Left kidney (tissue), 8 donors: ENCODE measurements around the gene SANBR. TPM values are rescaled to one million over a fixed set of nuclear protein-coding genes. Genes with fewer than 3 reads are reported as not detected.
"Not testable (repeated sequence)": the region's sequence is repeated elsewhere in the genome, so short reads cannot be mapped to it uniquely, and the experiment has no call there.

ENCODE experiments used
- DNase-seq: peaks from one replicate; pipeline ENCODE4 v3.0.0-alpha.2; 2013
- long read RNA-seq, 8 donors: transcript quantifications; one replicate each; lab custom pipeline, GENCODE V29; 2026
- polyA plus RNA-seq: library from polyadenylated mRNA; unstranded; fragments of 120-200 nt; gene quantifications from one replicate; pipeline ENCODE4 v1.2.1, GENCODE V29; 2013; ENCODE audit not compliant: insufficient read length

Gene SANBR
- 29.2 TPM for polyA plus RNA-seq
- long read RNA-seq, donor 1, partial matches to known transcripts = 0 of 1 reads
- long read RNA-seq, donor 1, other reads (novel, unspliced or antisense) = 0 of 1 reads
- long read RNA-seq, donor 2, partial matches to known transcripts = 0 of 1 reads
- long read RNA-seq, donor 2, other reads (novel, unspliced or antisense) = 0 of 1 reads
- long read RNA-seq, donor 3, partial matches to known transcripts = 5 of 5 reads
- long read RNA-seq, donor 3, other reads (novel, unspliced or antisense) = 0 of 5 reads
- long read RNA-seq, donor 4 = 0 reads
- long read RNA-seq, donor 5, partial matches to known transcripts = 6 of 6 reads
- long read RNA-seq, donor 5, other reads (novel, unspliced or antisense) = 0 of 6 reads
- long read RNA-seq, donor 6 = 0 reads
- long read RNA-seq, donor 7, full-length matches to known transcripts = 1 of 1 reads
- long read RNA-seq, donor 7, partial matches to known transcripts = 0 of 1 reads
- long read RNA-seq, donor 7, other reads (novel, unspliced or antisense) = 0 of 1 reads
- long read RNA-seq, donor 8, full-length matches to known transcripts = 1 of 1 reads
- long read RNA-seq, donor 8, partial matches to known transcripts = 0 of 1 reads
- long read RNA-seq, donor 8, other reads (novel, unspliced or antisense) = 0 of 1 reads

DNA sequence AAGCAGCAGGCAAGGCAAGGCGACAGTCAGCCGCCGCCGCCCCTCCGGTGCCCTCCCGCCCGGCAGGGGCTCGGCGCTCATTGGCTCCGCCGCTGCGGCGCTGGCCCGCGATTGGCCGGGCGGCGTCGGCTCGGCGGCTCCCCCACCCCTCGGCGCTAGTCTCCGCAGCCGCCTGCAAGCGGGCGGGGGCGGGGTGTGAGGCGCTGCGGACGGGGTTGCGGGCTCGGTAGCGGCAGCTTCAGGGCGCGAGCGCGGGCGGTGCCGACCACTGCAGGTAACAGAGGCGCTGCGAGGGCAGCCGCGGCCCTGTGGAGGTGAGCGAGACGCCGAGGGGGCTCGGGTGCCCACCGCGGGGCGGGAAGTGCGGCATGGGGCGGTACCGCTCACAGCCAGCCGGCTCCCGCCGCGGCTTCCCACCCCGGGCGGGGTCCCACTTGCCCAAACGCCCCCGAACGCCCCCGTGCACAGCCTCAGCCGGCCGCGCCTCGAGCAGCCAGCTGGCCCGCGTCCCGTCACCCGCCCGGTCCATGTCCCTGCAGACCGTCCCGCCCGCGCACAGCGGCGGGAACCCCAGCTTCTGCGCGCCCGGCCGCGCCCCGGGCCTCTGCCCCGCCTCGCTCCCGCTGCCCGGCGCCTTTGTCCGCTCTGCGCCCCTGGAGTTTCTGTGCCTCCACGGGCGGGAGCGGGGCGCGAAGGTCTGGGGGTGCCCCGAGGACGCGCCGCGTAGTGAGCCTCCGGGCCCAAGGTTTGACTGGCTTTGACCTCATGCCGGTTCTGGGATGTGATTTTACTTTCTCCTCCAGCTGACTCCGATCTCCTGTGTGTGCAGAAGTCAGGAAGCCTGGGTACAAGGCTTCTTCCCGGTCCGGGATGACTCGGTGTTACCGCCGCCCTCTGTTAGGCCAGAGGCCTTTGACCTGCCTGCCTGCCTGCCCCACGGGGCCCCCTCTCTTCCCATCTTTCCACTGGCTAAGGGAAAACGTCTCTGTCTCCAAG is at the start of gene SANBR:
SANBR (plus strand) TSS at position 158 of the 996 bp plus-strand sequence. CDS start 4,480 bp downstream, outside the sequence.
- DNase-seq = peak; percentile 85

DNA sequence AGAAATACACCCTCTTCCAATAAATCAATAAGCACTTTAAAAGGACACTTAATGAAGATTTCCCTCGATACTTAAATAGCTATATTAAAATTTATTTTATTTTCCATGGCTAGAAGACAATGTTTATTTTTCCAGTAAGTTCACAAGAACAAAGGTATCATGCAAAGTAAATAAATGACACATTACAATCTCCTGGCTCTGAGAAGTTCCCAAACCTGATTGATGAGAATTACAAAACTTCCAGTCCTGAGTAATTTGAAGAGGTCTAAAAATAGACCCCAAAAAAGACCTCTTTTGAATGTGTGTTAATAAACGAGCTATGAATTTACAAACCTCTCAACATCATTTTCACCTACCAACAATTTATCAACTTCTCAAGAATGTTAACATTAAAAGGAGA is 49.7 kb upstream of the SANBR start:
- no peak for DNase-seq

DNA sequence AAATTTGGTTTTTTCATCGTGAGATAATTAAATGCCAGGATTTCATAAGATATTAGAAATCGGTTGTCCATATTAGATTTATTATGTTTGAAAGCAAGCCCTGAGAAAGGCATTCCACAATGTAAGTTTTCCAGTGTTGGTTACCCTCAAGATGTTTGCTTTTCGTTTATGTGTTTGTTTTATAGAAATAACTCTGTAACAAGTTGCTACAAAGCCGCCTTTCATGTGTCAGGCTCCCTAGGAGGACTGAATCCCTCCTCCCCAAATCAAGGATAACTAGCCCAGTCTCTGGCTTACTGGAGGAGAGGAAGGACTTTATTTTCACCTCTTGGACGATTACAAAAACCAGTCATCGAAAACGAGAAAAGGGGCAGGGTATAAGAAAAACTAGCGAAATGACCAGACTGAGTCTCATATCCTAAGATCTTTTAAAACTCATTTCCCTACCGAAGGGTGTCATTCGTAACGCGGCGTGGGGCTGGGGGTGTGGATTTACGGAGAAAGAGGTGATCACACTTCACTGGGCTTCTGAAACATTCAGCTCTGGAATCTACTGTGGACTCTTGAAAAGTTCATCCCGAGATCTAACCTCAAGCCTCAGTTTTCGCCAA is 49.2 kb upstream of the SANBR start:
- no peak for DNase-seq

DNA sequence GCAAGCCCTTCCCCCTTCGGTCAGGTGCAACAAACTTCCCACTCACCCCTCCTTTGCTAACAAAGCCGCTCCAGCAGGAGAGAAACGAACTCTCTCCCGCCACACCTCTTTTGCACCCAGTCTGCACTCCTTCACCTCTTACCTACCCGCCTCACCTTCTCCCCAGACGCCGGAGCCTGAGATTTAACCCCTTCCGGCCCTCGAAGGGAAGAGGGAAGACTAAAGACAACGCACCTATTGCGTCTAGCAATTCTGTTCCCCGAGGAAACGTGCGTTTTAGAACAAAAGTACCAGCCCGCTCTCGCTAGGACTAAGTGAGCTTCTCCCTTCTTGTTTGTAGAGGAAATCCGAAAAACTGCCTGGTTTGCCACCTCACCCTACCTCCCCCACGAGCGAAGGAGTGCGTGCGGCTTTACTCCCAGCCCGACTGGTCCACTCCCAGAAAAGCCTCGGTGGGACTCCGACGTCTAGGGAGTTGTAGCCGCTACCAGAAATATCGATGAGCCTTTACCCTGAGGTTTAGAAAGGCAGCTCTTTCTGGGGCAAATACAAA is 48.6 kb upstream of the SANBR start:
- peak; percentile 88 for DNase-seq

DNA sequence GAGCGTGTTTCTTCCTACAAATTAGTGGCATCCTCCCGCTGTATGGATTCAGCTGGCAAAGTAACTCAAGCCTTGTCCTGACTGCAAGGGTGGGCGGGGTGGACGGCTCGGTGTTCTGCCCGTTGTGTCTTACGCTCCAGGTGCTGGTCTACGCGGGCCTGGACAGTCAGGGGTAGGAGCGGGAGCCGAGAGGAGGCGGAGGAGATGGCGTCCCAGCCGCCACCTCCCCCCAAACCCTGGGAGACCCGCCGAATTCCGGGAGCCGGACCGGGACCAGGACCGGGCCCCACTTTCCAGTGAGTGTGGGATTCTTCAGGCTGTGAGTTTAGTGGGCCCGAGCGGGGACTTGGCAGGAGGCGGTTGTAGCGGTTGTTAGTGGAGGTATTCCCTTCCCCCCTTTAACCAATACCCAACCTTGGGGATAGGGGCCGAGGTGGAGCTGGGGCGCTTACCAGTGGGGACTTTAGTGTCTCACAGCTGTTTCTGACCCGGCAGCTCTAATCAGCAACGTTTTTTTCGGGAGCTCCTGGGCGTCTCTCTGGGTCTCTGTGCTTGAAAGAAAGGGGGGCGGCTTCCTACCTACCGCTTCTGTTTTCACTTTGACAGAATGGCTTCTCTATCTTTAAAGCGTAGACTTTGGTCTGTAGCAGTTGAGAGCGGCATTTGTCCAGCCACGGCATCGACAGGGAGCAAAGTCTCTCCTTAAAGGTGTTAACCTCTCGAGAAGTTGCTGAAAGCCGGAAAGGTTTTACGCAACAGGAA is 47.9 kb upstream of the SANBR start, which contains the start of the genes PEX13 and PUS10:
PEX13 (plus strand) TSS at position 165 of the 762 bp plus-strand sequence; CDS start at position 205, 40 bp downstream.
PUS10 (minus strand) TSS at position 700 of the 762 bp plus-strand sequence. CDS start 6,365 bp downstream, outside the sequence.
- DNase-seq = no peak

DNA sequence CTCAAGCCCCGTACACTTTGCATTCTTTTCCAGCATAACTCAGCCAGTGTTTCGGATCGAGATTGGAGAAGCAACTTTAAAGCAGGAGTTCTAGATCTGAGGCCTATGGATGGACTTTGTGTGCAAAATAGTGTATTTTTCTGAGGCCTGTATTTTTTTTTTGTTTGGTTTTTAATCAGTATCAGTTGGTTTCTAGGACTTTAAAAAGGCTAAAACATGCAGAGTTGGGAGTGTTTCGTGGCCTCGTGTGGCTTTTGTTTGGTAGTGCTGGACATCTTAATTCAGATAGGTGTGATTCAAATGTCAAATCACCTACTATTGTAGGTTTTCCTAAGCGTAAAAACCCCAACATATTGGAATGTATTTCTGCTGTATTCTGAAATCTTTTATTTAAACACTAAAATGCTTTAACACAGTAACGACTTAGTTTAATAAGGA is 47.3 kb upstream of the SANBR start:
- peak; percentile 46 for DNase-seq

DNA sequence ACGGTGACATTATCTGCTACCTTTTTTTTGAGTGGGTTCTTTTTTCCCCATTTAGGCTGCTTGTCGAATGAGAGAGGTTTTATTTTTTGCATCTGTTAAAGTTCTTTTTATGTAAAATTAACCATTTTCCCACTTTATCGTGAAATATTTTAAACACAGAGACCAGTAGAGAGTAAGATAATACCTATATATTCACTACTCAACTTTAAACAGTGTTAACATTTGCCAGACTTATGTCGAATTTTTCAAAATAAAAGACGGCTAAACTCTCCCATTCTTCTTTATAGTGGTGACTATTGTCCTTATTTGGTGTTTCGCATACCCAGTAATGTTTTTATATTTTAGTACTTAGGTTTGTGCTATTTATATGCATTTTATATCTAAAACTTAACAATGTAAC is 46.9 kb upstream of the SANBR start:
- no peak for DNase-seq

DNA sequence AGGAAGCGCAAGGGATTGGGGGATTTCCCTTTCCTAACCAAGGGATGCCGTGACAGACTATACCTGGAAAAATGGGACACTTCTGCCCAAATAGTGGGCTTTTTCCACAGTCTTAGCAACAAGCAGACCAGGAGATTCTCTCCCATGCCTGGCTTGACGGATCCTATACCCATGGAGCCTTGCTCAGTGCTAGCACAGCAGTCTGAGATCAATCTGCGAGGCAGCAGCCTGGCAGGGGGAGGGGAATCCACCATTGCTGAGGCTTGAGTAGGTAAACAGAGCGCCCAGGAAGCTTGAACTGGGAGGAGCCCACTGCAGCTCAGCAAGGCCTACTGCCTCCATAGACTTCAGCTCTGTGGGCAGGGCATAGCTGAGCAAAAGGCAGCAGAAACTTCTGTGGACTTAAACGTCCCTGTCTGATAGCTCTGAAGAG is 44.4 kb upstream of the SANBR start:
- no peak for DNase-seq

DNA sequence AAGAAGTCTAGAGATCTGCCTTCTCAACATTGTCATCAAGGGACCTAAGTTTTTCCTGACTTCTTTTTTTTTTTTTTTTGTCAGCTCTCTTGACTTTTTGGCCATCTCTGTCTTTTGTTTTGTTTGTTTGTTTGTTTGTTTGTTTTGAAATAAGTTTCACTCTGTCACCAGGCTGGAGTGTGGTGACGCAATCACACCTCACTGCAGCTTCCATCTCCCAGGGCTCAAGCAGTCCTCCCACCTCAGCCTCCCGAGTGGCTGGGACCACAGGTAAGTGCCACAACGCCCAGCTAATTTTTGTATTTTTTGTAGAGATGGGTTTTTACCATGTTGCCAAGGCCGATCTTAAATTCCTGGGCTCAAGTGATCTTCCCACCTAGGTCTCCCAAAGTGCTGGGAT is 42.0 kb upstream of the SANBR start:
- no peak for DNase-seq

DNA sequence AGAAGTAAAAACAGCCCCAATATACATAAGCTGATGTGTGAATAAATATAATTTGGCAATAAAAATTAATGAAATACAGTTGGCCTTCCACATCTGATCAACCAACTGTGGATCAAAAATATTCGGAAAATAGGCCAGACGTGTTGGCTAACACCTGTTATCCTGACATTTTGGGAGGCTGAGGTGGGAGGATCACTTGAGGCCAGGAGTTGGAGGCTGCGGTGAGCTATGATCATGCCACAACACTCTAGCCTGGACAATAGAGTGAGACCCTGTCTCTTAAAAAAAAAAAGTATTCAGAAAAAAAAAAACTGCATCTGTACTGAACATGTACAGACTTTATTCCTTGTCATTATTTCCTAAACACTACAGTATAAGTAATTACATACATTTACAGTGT is 36.1 kb upstream of the SANBR start:
- DNase-seq = no peak

DNA sequence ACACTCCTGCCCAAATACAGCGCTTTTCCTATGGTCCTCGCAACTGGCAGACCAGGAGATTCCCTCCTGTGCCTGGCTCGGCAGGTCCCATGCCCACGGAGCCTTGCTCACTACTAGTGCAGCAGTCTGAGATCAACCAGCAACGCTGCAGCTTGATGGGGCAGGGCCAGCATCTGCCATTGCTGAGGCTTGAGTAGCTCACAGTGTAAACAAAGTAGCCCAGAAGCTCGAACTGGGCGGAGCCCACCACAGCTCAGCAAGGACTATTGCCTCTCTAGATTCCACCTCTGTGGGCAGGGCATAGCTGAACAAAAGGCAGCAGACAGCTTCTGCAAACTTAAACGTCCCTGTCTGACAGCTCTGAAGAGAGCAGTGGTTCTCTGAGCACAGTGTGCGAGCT is 31.1 kb upstream of the SANBR start:
- not testable (repeated sequence) for DNase-seq

DNA sequence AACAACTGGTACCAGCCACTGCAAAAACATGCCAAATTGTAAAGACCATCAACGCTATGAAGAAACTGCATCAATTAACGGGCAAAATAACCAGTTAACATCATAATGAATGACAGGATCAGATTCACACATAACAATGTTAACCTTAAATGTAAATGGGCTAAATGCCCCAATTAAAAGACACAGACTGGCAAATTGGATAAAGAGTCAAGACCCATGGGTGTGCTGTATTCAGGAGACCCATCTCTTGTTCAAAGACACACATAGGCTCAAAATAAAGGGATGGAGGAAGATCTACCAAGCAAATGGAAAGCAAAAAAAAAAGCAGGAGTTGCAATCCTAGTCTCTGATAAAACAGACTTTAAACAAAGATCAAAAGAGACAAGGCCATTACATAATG is 29.0 kb upstream of the SANBR start:
- DNase-seq = not testable (repeated sequence)

DNA sequence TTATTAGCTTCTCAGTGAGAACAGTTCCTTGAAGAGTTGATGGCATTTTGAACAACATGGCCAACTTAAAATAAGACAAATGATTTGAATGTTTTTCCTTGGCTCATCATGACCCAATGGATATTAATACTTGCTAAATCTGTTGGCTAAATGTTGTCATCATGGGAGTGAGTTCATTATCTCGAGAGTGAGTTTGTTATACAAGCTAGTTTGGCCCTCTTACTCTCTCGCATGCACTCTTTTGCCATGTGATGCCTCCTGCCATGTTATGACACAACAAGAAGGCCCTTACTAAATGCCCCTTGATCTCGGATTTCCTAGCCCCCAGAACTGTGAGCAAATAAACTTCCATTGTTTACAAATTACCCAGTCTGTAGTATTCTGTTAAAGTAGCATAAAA is 22.9 kb upstream of the SANBR start:
- no peak for DNase-seq

DNA sequence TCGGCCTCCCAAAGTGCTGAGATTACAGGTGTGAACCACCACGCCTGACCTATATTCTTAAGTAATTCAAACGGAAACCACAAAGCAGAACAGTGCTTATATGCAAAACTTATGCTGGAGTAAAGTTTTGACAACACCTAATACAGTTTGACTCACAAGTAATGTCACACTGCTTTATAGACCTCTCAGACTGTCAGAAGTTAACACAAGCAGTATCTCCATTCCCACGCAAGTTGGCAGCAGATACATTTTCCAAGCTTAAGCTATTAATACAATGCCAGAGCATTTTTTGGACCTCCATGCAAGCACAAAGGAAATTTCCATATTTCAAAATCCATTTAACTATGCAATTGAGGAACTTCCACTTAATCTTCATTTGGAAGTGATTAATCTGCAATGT is 21.0 kb upstream of the SANBR start:
- no peak for DNase-seq

DNA sequence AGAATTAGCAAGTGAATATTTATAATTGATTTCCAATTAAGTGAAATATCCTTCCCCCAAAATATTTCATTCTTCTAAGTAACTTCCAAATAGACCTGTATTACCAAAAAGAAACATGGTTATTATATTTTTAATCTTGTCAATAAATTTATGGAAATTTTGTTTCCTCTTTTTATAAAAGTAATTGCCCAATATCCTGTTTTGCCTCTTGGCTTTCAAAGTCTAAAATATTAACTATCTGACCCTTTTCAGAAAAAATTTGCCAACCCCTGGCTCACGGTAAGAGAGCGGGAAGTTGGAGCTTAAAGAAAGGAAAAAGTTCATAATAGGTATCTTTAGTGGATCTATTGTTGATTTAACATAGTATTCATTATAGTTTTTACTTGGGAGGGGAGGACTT is 20.4 kb upstream of the SANBR start:
- DNase-seq = no peak

DNA sequence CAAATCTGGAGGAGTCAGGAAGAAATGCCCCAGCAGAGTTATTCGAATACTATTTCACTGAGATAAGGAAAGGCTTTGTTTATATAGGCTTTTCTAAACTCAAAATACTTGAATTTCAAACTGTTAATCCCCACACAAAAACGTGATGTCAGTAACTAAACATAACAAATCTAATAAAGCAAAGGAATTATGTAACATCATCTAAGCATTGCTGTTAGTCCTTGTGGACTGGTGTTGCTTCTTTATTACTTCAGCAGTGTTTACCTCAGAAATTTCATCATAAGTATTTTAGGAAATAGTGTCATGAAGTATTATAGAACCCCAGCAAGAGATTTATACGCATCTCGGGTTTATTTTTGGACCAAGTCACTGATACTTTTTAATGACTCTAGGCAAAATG is 19.7 kb upstream of the SANBR start:
- no peak for DNase-seq

DNA sequence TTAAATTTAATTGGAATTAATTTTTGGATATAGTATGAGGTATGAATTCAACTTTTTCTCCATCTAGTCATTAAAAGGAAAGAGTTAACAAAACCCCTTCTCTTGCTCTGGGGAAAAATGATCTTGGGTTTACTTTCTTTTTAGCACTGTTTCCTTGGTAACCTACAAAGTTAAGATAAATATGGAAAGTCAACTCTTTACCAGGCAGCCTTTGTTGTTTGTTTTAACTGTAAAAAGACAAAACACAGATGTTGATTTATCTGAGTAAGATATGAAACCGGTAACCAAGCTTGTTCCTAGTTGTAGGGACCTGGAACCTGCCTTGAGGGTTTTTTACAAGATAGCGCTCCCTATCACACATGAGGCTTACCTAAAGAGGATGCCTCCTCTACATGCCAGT is 10.1 kb upstream of the SANBR start:
- DNase-seq = no peak

DNA sequence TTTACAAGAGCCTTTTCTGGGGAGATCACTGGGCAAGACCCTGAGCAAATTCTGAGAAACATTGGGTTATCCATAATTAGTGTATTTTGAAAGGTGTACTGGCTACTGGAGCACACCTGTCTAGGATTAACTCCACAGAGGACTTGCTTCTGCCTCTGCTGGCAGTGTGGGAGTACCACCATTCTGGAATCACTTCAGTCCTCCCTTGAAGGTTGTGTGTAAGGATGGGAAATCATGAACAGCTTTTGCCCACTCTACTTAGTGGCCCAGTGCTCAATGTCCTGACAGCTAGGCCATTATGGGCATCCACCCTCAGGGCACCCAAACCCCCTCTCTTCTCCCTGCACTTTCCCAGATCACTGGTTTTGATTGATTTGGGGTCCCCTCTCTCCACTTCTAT is 8.1 kb upstream of the SANBR start:
- no peak for DNase-seq

DNA sequence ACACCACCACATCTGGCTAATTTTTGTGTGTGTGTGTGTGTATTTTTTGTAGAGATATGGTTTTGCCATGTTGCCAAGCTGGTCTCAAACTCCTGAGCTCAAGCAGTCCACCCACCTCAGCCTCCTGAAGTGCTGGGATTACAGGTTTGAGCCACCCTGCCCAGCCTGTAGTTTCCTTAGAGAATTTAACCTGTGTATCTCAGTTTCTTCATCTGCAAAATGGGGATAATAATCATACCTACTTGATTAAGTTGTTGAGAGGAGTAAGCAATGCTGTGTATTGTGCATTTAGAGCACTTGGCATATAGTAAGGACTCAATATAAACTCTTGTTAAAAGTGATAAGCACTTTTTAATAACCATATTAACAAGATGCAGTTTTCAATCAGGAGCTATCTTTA is 6.3 kb upstream of the SANBR start:
- no peak for DNase-seq

DNA sequence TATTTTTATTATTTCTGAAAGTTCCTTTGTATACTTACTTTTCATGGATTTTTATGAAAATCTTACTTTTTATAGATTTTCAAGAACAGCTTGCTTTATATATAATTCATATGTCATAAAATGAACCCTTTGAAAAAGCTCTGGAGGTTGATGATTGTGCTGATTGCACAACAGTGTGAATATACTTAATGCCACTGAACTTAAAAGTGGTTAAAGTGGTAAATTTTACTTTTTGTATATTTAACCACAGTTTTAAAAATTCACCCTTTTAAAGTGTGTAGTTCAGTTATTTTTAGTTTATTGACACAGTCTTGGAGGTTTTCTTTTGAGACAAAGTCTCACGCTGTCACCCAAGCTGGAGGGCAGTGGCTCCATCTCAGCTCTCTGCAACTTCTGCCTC is 8.4 kb downstream of the SANBR start:
- no peak for DNase-seq

DNA sequence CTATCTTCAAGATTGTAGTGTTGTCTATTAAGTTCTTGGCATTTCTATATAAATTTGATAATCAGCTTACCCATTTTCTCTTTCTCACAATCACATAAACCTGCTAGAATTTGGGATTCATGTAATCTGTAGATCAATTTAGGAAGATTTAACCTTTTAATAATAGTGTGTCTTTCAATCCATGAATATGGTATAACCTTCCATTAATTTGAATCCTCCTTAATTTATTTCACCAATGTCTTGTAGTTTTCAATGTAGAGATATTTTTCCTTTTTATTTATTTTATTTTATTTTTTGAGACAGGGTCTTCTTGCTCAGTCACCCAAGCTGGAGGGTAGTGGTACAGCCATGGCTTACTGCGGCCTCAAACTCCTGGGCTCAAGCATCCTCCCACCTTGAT is 20.2 kb downstream of the SANBR start:
- DNase-seq = no peak
